B cell (primary cell): Measurements from ENCODE around the gene ZNF775. TPM values are rescaled to one million over a fixed set of nuclear protein-coding genes. Genes with fewer than 3 reads are reported as not detected.

Experiments used
- ATAC-seq: fragments of 200-7000 bp; cut with Tn5 transposase; one replicate; pipeline ENCODE4 v1.10.0; 2021; ENCODE audit warnings: low read depth, mild to moderate bottlenecking, moderate number of reproducible peaks, moderate library complexity
- CTCF ChIA-PET: fragments of 350-600 bp; sonication (Branson Sonifier 250); formaldehyde crosslinking; loops from one replicate; lab custom pipeline; 2021; ENCODE audit warnings: antibody characterized with exemption, inconsistent platforms; lab: Charles Lee
- POLR2A ChIA-PET: fragments of 350-600 bp; sonication (Branson Sonifier 250); formaldehyde crosslinking; loops from one replicate; lab custom pipeline; 2021; ENCODE audit warnings: antibody characterized with exemption; lab: Charles Lee
- DNase-seq: peaks from one replicate; pipeline ENCODE4 v3.0.0; 2013
- H2AFZ ChIP-seq: 2 replicates; pipeline ENCODE4 v1.6.1; 2012; ENCODE audit warnings: mild to moderate bottlenecking, low read depth, low read length; ENCODE audit not compliant: insufficient read depth, poor library complexity, severe bottlenecking
- H3K27ac ChIP-seq, 2 donors: 1 replicate in 1 of 2; 2 replicates in 1 of 2; pipeline ENCODE4 v1.5.1; 2012 to 2013; ENCODE audit warnings: low read length in 2 of 2, mild to moderate bottlenecking in 2 of 2, moderate library complexity in 1 of 2
- H3K27me3 ChIP-seq, 4 experiments: fragments of 200-600 bp in 1 of 4; sonication (generic) in 1 of 4; replicated peaks in 1 of 4; 1 replicate in 2 of 4; 2 replicates in 2 of 4; pipeline versions ENCODE4 v1.6.1 to v1.7.0; 2013 to 2016; ENCODE audit warnings: low read length in 3 of 4, mild to moderate bottlenecking in 2 of 4, mixed read lengths in 1 of 4, moderate library complexity in 1 of 4; ENCODE audit not compliant: insufficient read depth in 4 of 4, control insufficient read depth in 3 of 4; ENCODE audit errors: control extremely low read depth in 1 of 4
- H3K36me3 ChIP-seq, 2 experiments: replicated peaks in 1 of 2; 1 replicate in 1 of 2; 2 replicates in 1 of 2; pipeline versions ENCODE4 v1.6.1 to v1.7.1; 2013; ENCODE audit warnings: low read length in 1 of 2; ENCODE audit not compliant: insufficient read depth in 2 of 2, control insufficient read depth in 1 of 2; ENCODE audit errors: control extremely low read depth in 1 of 2, extremely low read depth in 1 of 2
- H3K4me1 ChIP-seq, 2 donors: fragments of 200-600 bp in 1 of 2; sonication (generic) in 1 of 2; 1 replicate in 1 of 2; 2 replicates in 1 of 2; pipeline versions ENCODE4 v1.5.1 to v1.6.1; 2013 to 2017; ENCODE audit warnings: low read length in 2 of 2; ENCODE audit not compliant: control insufficient read depth in 2 of 2, insufficient read depth in 2 of 2
- H3K4me2 ChIP-seq: replicated peaks from 2 replicates; pipeline ENCODE3; 2012; ENCODE audit warnings: mild to moderate bottlenecking, low read depth, low read length; ENCODE audit not compliant: poor library complexity, severe bottlenecking
- H3K4me3 ChIP-seq, 5 experiments: fragments of 200-600 bp in 1 of 5; sonication (generic) in 1 of 5; 1 replicate in 3 of 5; 2 replicates in 2 of 5; pipeline versions ENCODE4 v1.5.1 to v1.7.0; 2011 to 2016; ENCODE audit warnings: low read length in 4 of 5, mild to moderate bottlenecking in 4 of 5, low read depth in 2 of 5, control low read depth in 1 of 5, moderate library complexity in 1 of 5; ENCODE audit not compliant: insufficient read depth in 1 of 5; ENCODE audit errors: control extremely low read depth in 1 of 5, extremely low read depth in 1 of 5
- H3K79me2 ChIP-seq: fragments of 200-600 bp; sonication (generic); one replicate; pipeline ENCODE4 v1.6.0; 2016; ENCODE audit warnings: low read length; ENCODE audit not compliant: control insufficient read depth, insufficient read depth
- H3K9ac ChIP-seq: fragments of 200-600 bp; sonication (generic); 2 replicates; pipeline ENCODE4 v1.6.1; 2017; ENCODE audit warnings: mild to moderate bottlenecking, low read length, moderate library complexity
- H3K9me3 ChIP-seq, 3 donors: one replicate each; pipeline versions ENCODE4 v1.6.1 to v1.7.1; 2013; ENCODE audit warnings: low read length in 2 of 3; ENCODE audit not compliant: control insufficient read depth in 2 of 3, insufficient read depth in 1 of 3; ENCODE audit errors: control extremely low read depth in 1 of 3
- H4K20me1 ChIP-seq: 2 replicates; pipeline ENCODE4 v1.6.0; 2012; ENCODE audit warnings: mild to moderate bottlenecking, low read length; ENCODE audit not compliant: insufficient read depth, control insufficient read depth, poor library complexity, severe bottlenecking
- H3K27ac Mint-ChIP-seq: one replicate; pipeline ENCODE4 v1.8.0; 2021; ENCODE audit warnings: mixed read lengths
- H3K27me3 Mint-ChIP-seq: one replicate; pipeline ENCODE4 v1.8.0; 2021; ENCODE audit warnings: mixed read lengths
- H3K4me1 Mint-ChIP-seq: one replicate; pipeline ENCODE4 v1.8.0; 2021; ENCODE audit warnings: mixed read lengths
- H3K4me3 Mint-ChIP-seq: one replicate; pipeline ENCODE4 v1.8.0; 2021; ENCODE audit warnings: mixed read lengths
- H3K9me3 Mint-ChIP-seq: one replicate; pipeline ENCODE4 v1.8.0; 2022; ENCODE audit warnings: mixed read lengths; ENCODE audit not compliant: insufficient read depth
- CTCF ChIP-seq: fragments of 200-600 bp; IDR thresholded peaks from one replicate; pipeline ENCODE4 v1.8.0; 2022; ENCODE audit warnings: antibody characterized with exemption, mild to moderate bottlenecking
- EZH2 ChIP-seq: IDR thresholded peaks from 2 replicates; pipeline ENCODE4 v1.6.1; 2012; ENCODE audit warnings: borderline replicate concordance, low read depth, mild to moderate bottlenecking, moderate library complexity, low read length; ENCODE audit not compliant: insufficient read depth, poor library complexity, severe bottlenecking
- WGBS: methylation state at CpG from one replicate; pipeline ENCODE4 v1.1.5; 2013; ENCODE audit warnings: missing lambda C conversion rate; ENCODE audit not compliant: insufficient coverage; 5-methylcytosine and 5-hydroxymethylcytosine counted together
- intact Hi-C: fragments of 100-400 bp; cut with micrococcal nuclease; formaldehyde crosslinking; loops from one replicate; pipeline ENCODE4 v1.10.0; 2022
- polyA plus RNA-seq: library from polyadenylated mRNA; depleted of rRNA; stranded (reverse); fragments of >200 nt; gene quantifications from 2 replicates; pipeline ENCODE4 v1.2.3, GENCODE V29; 2012
- total RNA-seq, 2 donors: library from RNA; stranded (reverse); fragments of 120-200 nt in 1 of 2; gene quantifications; 1 replicate in 1 of 2; 2 replicates in 1 of 2; pipeline versions ENCODE4 v1.2.3 to v1.2.4, GENCODE V29; 2013 to 2022

The ZNF775 gene
- total and polyA plus RNA-seq, 2 donors (not counting 1 experiment from before 2014, with no cell fraction given), result 4.2 to 12.1 TPM

- Mint-ChIP-seq H3K4me1 (peaks cover 62% of the 10 kb centered on the region), H3K4me3 (peak overlapping the region; percentile 97), H3K9me3 (no peaks in the 10 kb centered on the region), H3K27me3 (no peaks in the 10 kb centered on the region), H3K27ac (peak overlapping the region; percentile 100)
- peaks cover 0 to 29% of the 10 kb centered on the region in 2 experiments for H3K36me3 ChIP-seq
- peaks cover 0 to 3% (median 0%) of the 10 kb centered on the region in 3 donors for H3K9me3 ChIP-seq
- 19% methylated on average over 8 of the region's 10 CpGs for WGBS
- intact Hi-C loops, result loop anchor here (1.0 to 10.0 kb wide), 4 partner anchors 39 to 1419 kb away; partner anchors contain the start of gene ABCB8
- no peaks in the 10 kb centered on the region for H3K27me3 ChIP-seq
- CTCF ChIA-PET, result interaction anchor here (0.8 to 5.3 kb wide), 15 partner anchors 9 to 1260 kb away, joined by 3 to 71 read pairs (median 5); partner anchors contain the start of genes REPIN1 and ZNF398
- H3K79me2 ChIP-seq, result peaks cover 26% of the 10 kb centered on the region
- H2AFZ ChIP-seq, result peak overlapping the region; percentile 83
- POLR2A ChIA-PET, result interaction anchor here (0.9 to 7.1 kb wide), 9 partner anchors 12 to 43 kb away, joined by 3 to 120 read pairs (median 5); partner anchors contain the start of gene REPIN1
- H3K4me1 ChIP-seq, result peaks cover 49 to 66% of the 10 kb centered on the region in 2 donors
- TF ChIP-seq EZH2, result no peak
- no peak for TF ChIP-seq CTCF
- peak overlapping the region; percentile 95 for H3K4me2 ChIP-seq
- peak overlapping the region; percentile 52 to 90 (median 74) for H3K4me3 ChIP-seq
- peak overlapping the region; percentile 94 for H3K9ac ChIP-seq
- DNase-seq, result peak; percentile 87
- ATAC-seq, result peak; percentile 32
- H3K27ac ChIP-seq, result peak overlapping the region; percentile 93 to 97
- H4K20me1 ChIP-seq, result no peaks in the 10 kb centered on the region
Observed at GRCh38 chr7:150406567-150407421, 27.7 kb downstream of the ZNF775 start.
